GM18508 (cell line): Measurements from ENCODE around the gene LRIT3.
A peak's percentile ranks its signal among the peaks of the same experiment; 100 is the strongest.

Experiments
- ATAC-seq: cut with Tn5 transposase; IDR thresholded peaks from one replicate; pipeline ENCODE4 v1.9.1; 2021; ENCODE audit warnings: moderate number of reproducible peaks; ENCODE audit not compliant: insufficient read depth, unreplicated experiment

The LRIT3 gene

GRCh38 chr4:109847896-109848442 is at the start of gene LRIT3:
Gene LRIT3 (plus strand): TSS chr4:109848107. CDS start chr4:109848202, 95 bp downstream.
- no peak for ATAC-seq

- ATAC-seq, result no peak
Measured at GRCh38 chr4:109798866-109799265, 49.0 kb upstream of the LRIT3 start.

GRCh38 chr4:109801099-109801789 is 46.7 kb upstream of the LRIT3 start:
- ATAC-seq, result no peak

GRCh38 chr4:109801895-109802319 is 46.0 kb upstream of the LRIT3 start, which contains the start of gene CFI:
Gene CFI (minus strand): TSS chr4:109801999. CDS start chr4:109801971, 28 bp downstream.
- no peak for ATAC-seq

- peak; percentile 55 for ATAC-seq
Measured at GRCh38 chr4:109803924-109804571, 43.9 kb upstream of the LRIT3 start.

GRCh38 chr4:109809655-109810054 is 38.3 kb upstream of the LRIT3 start:
- no peak for ATAC-seq

GRCh38 chr4:109810552-109811387 is 37.1 kb upstream of the LRIT3 start:
- ATAC-seq, result no peak

- no peak for ATAC-seq
Measured at GRCh38 chr4:109811707-109812106, 36.2 kb upstream of the LRIT3 start.

GRCh38 chr4:109815151-109816081 is 32.5 kb upstream of the LRIT3 start, which contains the start of gene GAR1:
Gene GAR1 (plus strand): TSS chr4:109815762. CDS start chr4:109816165, 403 bp downstream.
- peak; percentile 97 for ATAC-seq

GRCh38 chr4:109816082-109816442 is 31.8 kb upstream of the LRIT3 start:
- ATAC-seq, result no peak

GRCh38 chr4:109816894-109817293 is 31.0 kb upstream of the LRIT3 start:
- no peak for ATAC-seq

GRCh38 chr4:109818268-109818667 is 29.6 kb upstream of the LRIT3 start:
- no peak for ATAC-seq

GRCh38 chr4:109820563-109820962 is 27.3 kb upstream of the LRIT3 start:
- ATAC-seq, result no peak

GRCh38 chr4:109821185-109821584 is 26.7 kb upstream of the LRIT3 start:
- ATAC-seq, result no peak

GRCh38 chr4:109826719-109827118 is 21.2 kb upstream of the LRIT3 start:
- ATAC-seq, result peak; percentile 55

- ATAC-seq, result no peak
Measured at GRCh38 chr4:109827672-109828071, 20.2 kb upstream of the LRIT3 start, which contains the start of gene RRH. Gene RRH (plus strand): TSS chr4:109827972. CDS start chr4:109828028, 56 bp downstream.

- no peak for ATAC-seq
Measured at GRCh38 chr4:109833756-109834155, 14.2 kb upstream of the LRIT3 start.

- no peak for ATAC-seq
Measured at GRCh38 chr4:109836985-109837384, 10.9 kb upstream of the LRIT3 start.

- ATAC-seq, result no peak
Measured at GRCh38 chr4:109846395-109847098, 1.4 kb upstream of the LRIT3 start.
